ENCODE data around the gene ANKS3. TPM values are rescaled to one million over a fixed set of nuclear protein-coding genes. Genes with fewer than 3 reads are reported as not detected.

ANKS3 gene
- total and polyA plus RNA-seq, 4 donors: 12.6 to 26.3 (median 24.4) TPM

DNA sequence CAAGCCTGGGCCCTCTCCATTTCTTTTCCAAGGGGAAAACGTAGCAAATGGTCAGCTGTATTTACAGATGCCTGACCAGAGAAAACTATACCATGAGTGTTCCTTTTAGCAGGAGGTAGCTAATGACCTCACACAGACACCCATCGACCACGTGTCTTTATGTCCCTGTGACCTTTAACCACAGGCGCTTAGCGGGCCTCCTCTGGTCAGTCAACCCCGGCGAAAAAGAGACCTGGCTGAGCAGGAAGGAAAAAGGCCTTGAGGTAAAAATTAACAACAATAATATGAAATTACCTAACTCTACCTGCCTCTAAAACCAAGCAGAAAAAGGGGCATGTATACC, 31.6 kb downstream of the ANKS3 start:
- no peak overlapping the region for H3K4me3 ChIP-seq
- no peaks in the 10 kb centered on the region for H3K27me3 ChIP-seq (ENCODE audit: control insufficient read depth in 3 of 3, insufficient read depth in 3 of 3, low read length in 2 of 3)
- ATAC-seq (ENCODE audit: insufficient read depth, low FRiP score) (no peak), DNase-seq (no peak)
- H3K27ac ChIP-seq (ENCODE audit: low read depth in 1 of 2, low read length in 1 of 2): no peak overlapping the region
- H3K4me1 ChIP-seq (ENCODE audit: control insufficient read depth in 5 of 5, insufficient read depth in 5 of 5, low read length in 5 of 5): no peaks in the 10 kb centered on the region
- H3K9ac ChIP-seq (ENCODE audit: insufficient read depth in 1 of 2, low read length in 2 of 2): no peak overlapping the region
- no peak for TF ChIP-seq CTCF (IDR thresholded peaks at IDR 0.05; ENCODE audit: control extremely low read depth, extremely low read depth)
- 85 to 88% methylated on average over 7 of the region's 7 CpGs for WGBS, 2 donors
- H3K9me3 ChIP-seq (ENCODE audit: control insufficient read depth in 4 of 4, insufficient read depth in 3 of 4, low read length in 3 of 4): no peaks in the 10 kb centered on the region
- H3K36me3 ChIP-seq (ENCODE audit: control insufficient read depth in 4 of 4, insufficient read depth in 4 of 4, low read length in 4 of 4): peaks cover 17 to 57% (median 19%) of the 10 kb centered on the region in 4 donors

DNA sequence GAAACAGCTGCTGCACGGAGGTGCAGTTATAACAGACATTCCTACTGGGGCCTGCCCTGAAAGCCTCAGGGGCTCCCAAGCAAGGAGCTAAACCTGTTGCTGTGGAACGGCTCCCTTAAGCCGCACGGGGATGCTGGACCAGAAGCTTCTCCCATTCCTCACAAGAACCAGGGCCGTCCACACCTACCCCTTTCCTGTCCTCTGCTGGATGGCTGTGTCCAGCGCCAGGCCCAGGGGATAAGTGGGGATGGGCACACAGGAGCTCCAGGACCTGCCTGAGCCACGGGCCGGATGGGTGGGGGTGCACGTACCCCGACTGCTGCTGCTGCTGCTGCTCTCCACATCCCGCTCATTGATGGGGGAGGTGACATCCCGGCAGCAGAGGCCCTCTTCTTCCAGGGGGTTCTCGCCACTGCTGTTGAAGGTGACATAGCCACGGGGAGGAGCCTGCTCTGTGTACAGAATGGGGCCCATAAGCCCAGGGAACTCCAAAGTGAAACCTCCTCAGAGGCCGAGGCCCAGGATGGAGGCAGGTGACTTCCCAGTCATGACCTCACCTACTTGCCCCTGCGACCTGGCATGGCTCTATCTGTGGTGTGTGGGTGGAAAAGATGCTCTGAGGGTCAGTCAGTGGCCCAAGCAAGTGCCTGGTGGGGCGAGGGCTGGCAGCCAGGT, 32.1 kb downstream of the ANKS3 start:
- Histone ChIP-seq H3K27ac (ENCODE audit: low read depth in 1 of 2, low read length in 1 of 2) (no peak overlapping the region), H3K4me1 (ENCODE audit: control insufficient read depth in 5 of 5, insufficient read depth in 5 of 5, low read length in 5 of 5) (no peaks in the 10 kb centered on the region), H3K9ac (ENCODE audit: insufficient read depth in 1 of 2, low read length in 2 of 2) (no peak overlapping the region), H3K4me3 (no peak overlapping the region), H3K27me3 (ENCODE audit: control insufficient read depth in 3 of 3, insufficient read depth in 3 of 3, low read length in 2 of 3) (no peaks in the 10 kb centered on the region), H3K9me3 (ENCODE audit: control insufficient read depth in 4 of 4, insufficient read depth in 3 of 4, low read length in 3 of 4) (no peaks in the 10 kb centered on the region), H3K36me3 (ENCODE audit: control insufficient read depth in 4 of 4, insufficient read depth in 4 of 4, low read length in 4 of 4) (peaks cover 17 to 62% (median 21%) of the 10 kb centered on the region in 4 donors)
- ATAC-seq (ENCODE audit: insufficient read depth, low FRiP score): no peak
- WGBS, 2 donors: 93 to 94% methylated on average over 17 of the region's 17 CpGs
- DNase-seq: no peak
- no peak for TF ChIP-seq CTCF (IDR thresholded peaks at IDR 0.05; ENCODE audit: control extremely low read depth, extremely low read depth)

GRCh38 chr16:4700997-4701743, 32.9 kb downstream of the ANKS3 start:
- DNase-seq: no peak

More at GRCh38 chr16:4700997-4701743, 32.9 kb downstream of the ANKS3 start:
- Histone ChIP-seq H3K4me1 (ENCODE audit: control insufficient read depth in 5 of 5, insufficient read depth in 5 of 5, low read length in 5 of 5) (peaks cover 0 to 1% (median 0%) of the 10 kb centered on the region in 5 donors), H3K27me3 (ENCODE audit: control insufficient read depth in 3 of 3, insufficient read depth in 3 of 3, low read length in 2 of 3) (no peaks in the 10 kb centered on the region), H3K9ac (ENCODE audit: insufficient read depth in 1 of 2, low read length in 2 of 2) (no peak overlapping the region), H3K4me3 (no peak overlapping the region), H3K9me3 (ENCODE audit: control insufficient read depth in 4 of 4, insufficient read depth in 3 of 4, low read length in 3 of 4) (no peaks in the 10 kb centered on the region), H3K27ac (ENCODE audit: low read depth in 1 of 2, low read length in 1 of 2) (no peak overlapping the region), H3K36me3 (ENCODE audit: control insufficient read depth in 4 of 4, insufficient read depth in 4 of 4, low read length in 4 of 4) (peaks cover 17 to 66% (median 21%) of the 10 kb centered on the region in 4 donors)
- 87 to 89% methylated on average over 33 of the region's 33 CpGs for WGBS, 2 donors
- TF ChIP-seq CTCF (IDR thresholded peaks at IDR 0.05; ENCODE audit: control extremely low read depth, extremely low read depth): no peak
- ATAC-seq (ENCODE audit: insufficient read depth, low FRiP score): no peak

All from lung (tissue), 12 donors.